Neural progenitor cell (in vitro differentiated cells): ENCODE results near the gene COG7. TPM values are rescaled to one million over a fixed set of nuclear protein-coding genes. Genes with fewer than 3 reads are reported as not detected.
"Not testable (repeated sequence)": the region's sequence is repeated elsewhere in the genome, so short reads cannot be mapped to it uniquely, and the experiment has no call there.

Experiments used
- DNase-seq: peaks from one replicate; pipeline ENCODE4 v3.0.0-alpha.2; 2016; ENCODE audit warnings: low spot score
- H2AFZ ChIP-seq: fragments of 200-600 bp; sonication (generic); replicated peaks from 2 replicates; pipeline ENCODE4 v1.6.1; 2016; ENCODE audit warnings: antibody characterized with exemption
- H3F3A ChIP-seq: fragments of 200-600 bp; sonication (generic); 2 replicates; pipeline ENCODE4 v1.6.1; 2016; ENCODE audit warnings: antibody characterized with exemption, low read depth
- H3K27ac ChIP-seq: fragments of 200-600 bp; sonication (generic); 2 replicates; pipeline ENCODE4 v1.5.1; 2016; ENCODE audit warnings: mild to moderate bottlenecking
- H3K27me3 ChIP-seq: fragments of 200-600 bp; sonication (generic); 2 replicates; pipeline ENCODE4 v1.6.1; 2016; ENCODE audit warnings: mild to moderate bottlenecking, moderate library complexity
- H3K36me3 ChIP-seq: fragments of 200-600 bp; sonication (generic); 2 replicates; pipeline ENCODE4 v1.5.1; 2016
- H3K4me1 ChIP-seq: fragments of 200-600 bp; sonication (generic); 2 replicates; pipeline ENCODE4 v1.6.1; 2016; ENCODE audit warnings: mixed run types
- H3K4me2 ChIP-seq: fragments of 200-600 bp; sonication (generic); 2 replicates; pipeline ENCODE4 v1.6.1; 2016
- H3K4me3 ChIP-seq: fragments of 200-600 bp; sonication (generic); 2 replicates; pipeline ENCODE4 v1.5.1; 2016
- H3K79me2 ChIP-seq: fragments of 200-600 bp; sonication (generic); 2 replicates; pipeline ENCODE4 v1.6.1; 2016; ENCODE audit warnings: low read depth
- H3K9ac ChIP-seq: fragments of 200-600 bp; sonication (generic); 2 replicates; pipeline ENCODE4 v1.6.1; 2016
- H3K9me3 ChIP-seq: fragments of 200-600 bp; sonication (generic); 2 replicates; pipeline ENCODE4 v1.5.1; 2016; ENCODE audit warnings: low read depth
- H4K20me1 ChIP-seq: fragments of 200-600 bp; sonication (generic); 2 replicates; pipeline ENCODE4 v1.6.1; 2016; ENCODE audit warnings: low read depth
- H3K27ac Mint-ChIP-seq: 3 replicates; pipeline ENCODE4 v1.8.0; 2021; ENCODE audit warnings: mixed read lengths
- H3K27me3 Mint-ChIP-seq: 2 replicates; pipeline ENCODE4 v1.8.0; 2022; ENCODE audit warnings: low read depth, mild to moderate bottlenecking, inconsistent platforms, moderate library complexity, mixed read lengths; ENCODE audit not compliant: insufficient read depth
- H3K36me3 Mint-ChIP-seq: 3 replicates; pipeline ENCODE4 v1.8.0; 2021; ENCODE audit warnings: mixed read lengths
- H3K4me1 Mint-ChIP-seq: 3 replicates; pipeline ENCODE4 v1.8.0; 2021; ENCODE audit warnings: mixed read lengths
- H3K4me3 Mint-ChIP-seq: 3 replicates; pipeline ENCODE4 v1.8.0; 2021; ENCODE audit warnings: mild to moderate bottlenecking, moderate library complexity, mixed read lengths
- H3K9me3 Mint-ChIP-seq: 3 replicates; pipeline ENCODE4 v1.8.0; 2020; ENCODE audit warnings: mixed read lengths
- CTCF ChIP-seq: fragments of 200-600 bp; sonication (generic); IDR thresholded peaks from 2 replicates; pipeline ENCODE4 v1.5.1; 2017; ENCODE audit warnings: antibody characterized with exemption, mild to moderate bottlenecking
- EZH2 ChIP-seq: fragments of 200-600 bp; sonication (generic); IDR thresholded peaks from 2 replicates; pipeline ENCODE4 v1.6.1; 2017; ENCODE audit warnings: antibody characterized with exemption, mild to moderate bottlenecking, moderate library complexity
- EZH2phosphoT487 ChIP-seq: fragments of 200-600 bp; sonication (generic); IDR thresholded peaks from 2 replicates; pipeline ENCODE4 v1.6.1; 2017; ENCODE audit warnings: antibody characterized with exemption
- total RNA-seq: library from RNA; depleted of rRNA; stranded (reverse); fragments of >200 nt; gene quantifications from 2 replicates; pipeline ENCODE4 v1.2.3, GENCODE V29; 2015; ENCODE audit warnings: low replicate concordance

COG7 gene
- total RNA-seq, 1 donor from 2014 or later: 21.6 TPM

GRCh38 chr16:23369416-23369815, 83.6 kb downstream of the COG7 start:
- H3F3A ChIP-seq: no peaks in the 10 kb centered on the region
- H3K36me3 ChIP-seq: no peaks in the 10 kb centered on the region
- no peaks in the 10 kb centered on the region for H4K20me1 ChIP-seq
- Mint-ChIP-seq H3K4me1 (peaks cover 2% of the 10 kb centered on the region), H3K4me3 (no peak overlapping the region), H3K27me3 (peaks cover 2% of the 10 kb centered on the region), H3K27ac (no peak overlapping the region), H3K36me3 (no peaks in the 10 kb centered on the region), H3K9me3 (no peaks in the 10 kb centered on the region)
- no peaks in the 10 kb centered on the region for H3K79me2 ChIP-seq
- no peaks in the 10 kb centered on the region for H3K27me3 ChIP-seq
- H3K4me3 ChIP-seq: no peak overlapping the region
- H3K9ac ChIP-seq: no peak overlapping the region
- no peaks in the 10 kb centered on the region for H3K4me1 ChIP-seq
- TF ChIP-seq EZH2phosphoT487 (no peak), EZH2 (no peak), CTCF (no peak)
- no peak overlapping the region for H2AFZ ChIP-seq
- no peak overlapping the region for H3K27ac ChIP-seq
- H3K9me3 ChIP-seq: no peaks in the 10 kb centered on the region
- DNase-seq: no peak
- H3K4me2 ChIP-seq: no peak overlapping the region

GRCh38 chr16:23368469-23368868, 84.5 kb downstream of the COG7 start:
- Histone ChIP-seq H3K9ac (no peak overlapping the region), H3K27me3 (no peaks in the 10 kb centered on the region), H3K36me3 (no peaks in the 10 kb centered on the region), H3K4me1 (no peaks in the 10 kb centered on the region), H3K27ac (no peak overlapping the region), H3F3A (no peaks in the 10 kb centered on the region), H3K4me2 (no peak overlapping the region), H4K20me1 (no peaks in the 10 kb centered on the region), H3K9me3 (no peaks in the 10 kb centered on the region), H3K4me3 (no peak overlapping the region), H3K79me2 (no peaks in the 10 kb centered on the region), H2AFZ (no peak overlapping the region)
- H3K27ac Mint-ChIP-seq: no peak overlapping the region
- peaks cover 3% of the 10 kb centered on the region for H3K27me3 Mint-ChIP-seq
- peaks cover 2% of the 10 kb centered on the region for H3K4me1 Mint-ChIP-seq
- H3K36me3 Mint-ChIP-seq: no peaks in the 10 kb centered on the region
- H3K4me3 Mint-ChIP-seq: no peak overlapping the region
- no peak for DNase-seq
- TF ChIP-seq CTCF (no peak), EZH2 (no peak), EZH2phosphoT487 (no peak)
- no peaks in the 10 kb centered on the region for H3K9me3 Mint-ChIP-seq

- Mint-ChIP-seq H3K27ac (no peak overlapping the region), H3K4me1 (no peaks in the 10 kb centered on the region), H3K4me3 (no peak overlapping the region), H3K9me3 (no peaks in the 10 kb centered on the region), H3K36me3 (no peaks in the 10 kb centered on the region), H3K27me3 (peaks cover 7% of the 10 kb centered on the region)
- TF ChIP-seq EZH2 (no peak), EZH2phosphoT487 (no peak), CTCF (no peak)
- H3K4me2 ChIP-seq: no peak overlapping the region
- DNase-seq: no peak
- no peaks in the 10 kb centered on the region for H3K36me3 ChIP-seq
- H3K27me3 ChIP-seq: no peaks in the 10 kb centered on the region
- H3K9ac ChIP-seq: no peak overlapping the region
- H4K20me1 ChIP-seq: no peaks in the 10 kb centered on the region
- H3K27ac ChIP-seq: no peak overlapping the region
- no peaks in the 10 kb centered on the region for H3K4me1 ChIP-seq
- no peaks in the 10 kb centered on the region for H3K79me2 ChIP-seq
- H3K9me3 ChIP-seq: no peaks in the 10 kb centered on the region
- no peaks in the 10 kb centered on the region for H3F3A ChIP-seq
- H3K4me3 ChIP-seq: no peak overlapping the region
- H2AFZ ChIP-seq: no peak overlapping the region
Observed at GRCh38 chr16:23367988-23368387, 85.0 kb downstream of the COG7 start.

GRCh38 chr16:23367564-23367963, 85.4 kb downstream of the COG7 start:
- no peak overlapping the region for H2AFZ ChIP-seq
- H3K36me3 Mint-ChIP-seq: no peaks in the 10 kb centered on the region
- H3K4me3 Mint-ChIP-seq: no peak overlapping the region
- no peaks in the 10 kb centered on the region for H3F3A ChIP-seq
- H3K27ac ChIP-seq: no peak overlapping the region
- no peaks in the 10 kb centered on the region for H4K20me1 ChIP-seq
- no peaks in the 10 kb centered on the region for H3K79me2 ChIP-seq
- H3K4me1 Mint-ChIP-seq: no peaks in the 10 kb centered on the region
- DNase-seq: no peak
- H3K27me3 ChIP-seq: no peaks in the 10 kb centered on the region
- H3K9ac ChIP-seq: no peak overlapping the region
- no peaks in the 10 kb centered on the region for H3K36me3 ChIP-seq
- H3K4me3 ChIP-seq: no peak overlapping the region
- no peak overlapping the region for H3K4me2 ChIP-seq
- TF ChIP-seq CTCF (no peak), EZH2phosphoT487 (no peak), EZH2 (no peak)
- H3K9me3 ChIP-seq: no peaks in the 10 kb centered on the region
- no peaks in the 10 kb centered on the region for H3K4me1 ChIP-seq
- H3K9me3 Mint-ChIP-seq: no peaks in the 10 kb centered on the region
- peaks cover 7% of the 10 kb centered on the region for H3K27me3 Mint-ChIP-seq
- H3K27ac Mint-ChIP-seq: no peak overlapping the region

- not testable (repeated sequence) for H3K27ac Mint-ChIP-seq, H3K27me3 Mint-ChIP-seq, H3K9me3 ChIP-seq, H3K27me3 ChIP-seq, H3K36me3 ChIP-seq, H3K4me1 Mint-ChIP-seq, H3K4me3 Mint-ChIP-seq, H3K36me3 Mint-ChIP-seq, H3K4me2 ChIP-seq, H3K27ac ChIP-seq, H3K4me1 ChIP-seq, H2AFZ ChIP-seq, H3K9ac ChIP-seq, H3F3A ChIP-seq, H3K79me2 ChIP-seq, H3K4me3 ChIP-seq, DNase-seq, H4K20me1 ChIP-seq, H3K9me3 Mint-ChIP-seq
Observed at GRCh38 chr16:23366341-23366740, 86.6 kb downstream of the COG7 start.
